Upper lobe of left lung (tissue), 6 donors: ENCODE data around the gene DCPS. TPM values are rescaled to one million over a fixed set of nuclear protein-coding genes. Genes with fewer than 3 reads are reported as not detected.
A peak's percentile ranks its signal among the peaks of the same experiment; 100 is the strongest.

Experiments used
- ATAC-seq, 2 donors: fragments of 200-7000 bp; cut with Tn5 transposase; one replicate each; pipeline ENCODE4 v1.9.1; 2022; ENCODE audit warnings: mild to moderate bottlenecking in 2 of 2, moderate library complexity in 2 of 2; ENCODE audit not compliant: low FRiP score in 2 of 2
- DNase-seq, 2 donors: peaks; one replicate each; pipeline ENCODE4 v3.0.0-alpha.2; 2019 to 2020
- H3K27ac ChIP-seq, 4 donors: fragments of 200-600 bp; sonication (generic); one replicate each; pipeline ENCODE4 v1.5.1; 2016 to 2019
- H3K27me3 ChIP-seq, 4 donors: fragments of 200-600 bp; sonication (generic); one replicate each; pipeline ENCODE4 v1.5.1; 2017 to 2019
- H3K36me3 ChIP-seq, 4 donors: fragments of 200-600 bp; sonication (generic); one replicate each; pipeline ENCODE4 v1.5.1; 2016 to 2019
- H3K4me1 ChIP-seq, 4 donors: fragments of 200-600 bp; sonication (generic); one replicate each; pipeline ENCODE4 v1.5.1; 2018 to 2019
- H3K4me3 ChIP-seq, 4 donors: fragments of 200-600 bp; sonication (generic); one replicate each; pipeline ENCODE4 v1.5.1; 2017 to 2019; ENCODE audit warnings: mild to moderate bottlenecking in 2 of 4, moderate library complexity in 1 of 4
- H3K9me3 ChIP-seq, 4 donors: fragments of 200-600 bp; sonication (generic); one replicate each; pipeline ENCODE4 v1.5.1; 2018 to 2019
- CTCF ChIP-seq, 6 experiments: fragments of 450-650 bp in 4 of 6; fragments of 200-600 bp in 2 of 6; sonication (generic) in 2 of 6; IDR thresholded peaks; one replicate each; pipeline ENCODE4 v1.5.1; 2016 to 2019; ENCODE audit warnings: antibody characterized with exemption in 6 of 6
- EP300 ChIP-seq, 4 donors: sonication (generic); formaldehyde crosslinking; IDR thresholded peaks; one replicate each; pipeline ENCODE4 v1.5.1; 2017; ENCODE audit warnings: antibody characterized with exemption in 4 of 4, control low read depth in 2 of 4
- POLR2A ChIP-seq, 4 donors: fragments of 450-650 bp; IDR thresholded peaks; one replicate each; pipeline ENCODE4 v1.5.1; 2016 to 2017; ENCODE audit warnings: antibody characterized with exemption in 4 of 4, mild to moderate bottlenecking in 2 of 4
- POLR2AphosphoS5 ChIP-seq, 2 donors: sonication (generic); formaldehyde crosslinking; IDR thresholded peaks; one replicate each; pipeline ENCODE4 v1.5.1; 2017; ENCODE audit warnings: antibody characterized with exemption in 2 of 2
- WGBS, 2 donors: methylation state at CpG; one replicate each; pipeline ENCODE4 v1.1.5; 2017 to 2018; 5-methylcytosine and 5-hydroxymethylcytosine counted together
- total RNA-seq, 6 donors: library from RNA; depleted of rRNA in 4 of 6; stranded (reverse); fragments of >200 nt in 4 of 6; gene quantifications; one replicate each; pipeline versions ENCODE4 v1.1.0 to v1.2.1, GENCODE V29; 2016 to 2021
- donor health status: DM: no; HTN: no; CAD: no; lungs with moderate emphysema.
- donor health status: DM: no; HTN: yes; CAD: no; lungs with severe emphysema.

Gene DCPS
- total RNA-seq, 6 donors from 2014 or later = 6.3 to 21.4 (median 14.1) TPM

- H3K36me3 ChIP-seq = peaks cover 20 to 53% (median 45%) of the 10 kb centered on the region in 4 donors
- WGBS, 2 donors = 0 to 3% methylated on average over 20 to 23 of the region's 23 CpGs
- no peaks in the 10 kb centered on the region for H3K9me3 ChIP-seq
- no peaks in the 10 kb centered on the region for H3K27me3 ChIP-seq
- peak overlapping the region; percentile 59 to 79 (median 69) for H3K4me3 ChIP-seq
- TF ChIP-seq POLR2A (IDR thresholded peaks at IDR 0.05) (no peak), EP300 (IDR thresholded peaks at IDR 0.05) (no peak), POLR2AphosphoS5 (IDR thresholded peaks at IDR 0.05) (no peak), CTCF (IDR thresholded peaks at IDR 0.05) (no peak)
- no peak for DNase-seq
- H3K4me1 ChIP-seq = peaks cover 13 to 24% (median 17%) of the 10 kb centered on the region in 4 donors
- H3K27ac ChIP-seq = peak overlapping the region; percentile 91 to 97 (median 92)
- ATAC-seq = peak; percentile 12 to 65
Observed at GRCh38 chr11:126268361-126268707, 35.5 kb upstream of the DCPS start.

- Histone ChIP-seq H3K4me3 (peak within 1 kb of the TSS; percentile 61 to 79 (median 69)), H3K9me3 (no peaks in the 10 kb centered on the region), H3K27me3 (no peaks in the 10 kb centered on the region), H3K27ac (peak within 1 kb of the TSS; percentile 91 to 97 (median 92)), H3K4me1 (peaks cover 13 to 24% (median 17%) of the 10 kb centered on the region in 4 donors), H3K36me3 (peaks cover 14 to 53% (median 44%) of the 10 kb centered on the region in 4 donors)
- 0 to 2% methylated on average over 10 to 28 of the region's 64 CpGs for WGBS, 2 donors
- peak; percentile 100 for ATAC-seq
- DNase-seq = peak; percentile 99 to 100
- TF ChIP-seq EP300 (IDR thresholded peaks at IDR 0.05) = peak in 1 of 4 donors; percentile 65
- peak; percentile 92 to 95 for TF ChIP-seq POLR2AphosphoS5 (IDR thresholded peaks at IDR 0.05)
- TF ChIP-seq POLR2A (IDR thresholded peaks at IDR 0.05) = peak in 3 of 4 donors; percentile 78 to 91 (median 81)
- peak in 1 of 6 experiments; percentile 20 for TF ChIP-seq CTCF (IDR thresholded peaks at IDR 0.05)
Observed at GRCh38 chr11:126268708-126269579, 34.9 kb upstream of the DCPS start, which contains the start of the genes FOXRED1 and SRPRA. Gene FOXRED1 (plus strand): TSS chr11:126269154. CDS start chr11:126269207, 53 bp downstream. Gene SRPRA (minus strand): TSS chr11:126268895. CDS start chr11:126268804, 91 bp downstream.

DNA sequence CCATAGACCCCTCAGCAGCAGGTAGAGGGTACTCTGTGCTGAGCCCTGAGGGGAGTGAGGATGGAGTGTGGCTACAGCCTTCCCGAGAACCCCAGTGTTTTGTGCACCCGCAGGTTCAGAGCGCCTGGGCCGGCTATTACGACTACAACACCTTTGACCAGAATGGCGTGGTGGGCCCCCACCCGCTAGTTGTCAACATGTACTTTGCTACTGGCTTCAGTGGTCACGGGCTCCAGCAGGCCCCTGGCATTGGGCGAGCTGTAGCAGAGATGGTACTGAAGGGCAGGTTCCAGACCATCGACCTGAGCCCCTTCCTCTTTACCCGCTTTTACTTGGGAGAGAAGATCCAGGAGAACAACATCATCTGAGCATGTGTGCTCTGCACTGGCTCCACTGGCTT is 26.5 kb upstream of the DCPS start:
- TF ChIP-seq POLR2A (IDR thresholded peaks at IDR 0.05) (no peak), EP300 (IDR thresholded peaks at IDR 0.05) (no peak), POLR2AphosphoS5 (IDR thresholded peaks at IDR 0.05) (no peak), CTCF (IDR thresholded peaks at IDR 0.05) (no peak)
- no peak overlapping the region for H3K27ac ChIP-seq
- ATAC-seq = no peak
- peak in 1 of 2 donors; percentile 29 for DNase-seq
- no peaks in the 10 kb centered on the region for H3K9me3 ChIP-seq
- no peaks in the 10 kb centered on the region for H3K27me3 ChIP-seq
- H3K4me3 ChIP-seq = no peak overlapping the region
- H3K4me1 ChIP-seq = peaks cover 14 to 24% (median 19%) of the 10 kb centered on the region in 4 donors
- H3K36me3 ChIP-seq = peaks cover 0 to 53% (median 34%) of the 10 kb centered on the region in 4 donors
- WGBS, 2 donors = 94 to 97% methylated on average over 11 of the region's 11 CpGs

DNA sequence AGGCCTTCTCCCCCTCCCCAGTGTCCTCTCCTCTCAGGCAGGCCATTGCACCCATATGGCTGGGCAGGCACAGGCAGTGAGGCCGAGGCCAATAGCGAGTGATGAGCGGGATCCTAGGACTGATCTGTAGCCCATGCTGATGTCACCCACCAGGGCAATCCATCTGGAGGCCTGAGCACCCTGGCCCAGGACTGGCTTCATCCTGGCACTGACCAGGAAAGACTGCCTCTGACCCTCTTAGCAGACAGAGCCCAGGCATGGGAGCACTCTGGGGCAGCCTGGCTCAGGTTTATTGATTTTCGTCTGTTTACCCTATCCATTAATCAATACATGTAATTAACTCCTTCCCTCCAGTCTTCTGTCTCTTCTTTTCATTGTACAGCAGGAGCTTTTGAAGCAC is 26.1 kb upstream of the DCPS start:
- Histone ChIP-seq H3K27me3 (no peaks in the 10 kb centered on the region), H3K9me3 (no peaks in the 10 kb centered on the region), H3K4me1 (peaks cover 16 to 27% (median 22%) of the 10 kb centered on the region in 4 donors), H3K4me3 (no peak overlapping the region), H3K27ac (no peak overlapping the region), H3K36me3 (peaks cover 0 to 48% (median 31%) of the 10 kb centered on the region in 4 donors)
- 95 to 96% methylated on average over 4 of the region's 4 CpGs for WGBS, 2 donors
- TF ChIP-seq EP300 (IDR thresholded peaks at IDR 0.05) (no peak), POLR2A (IDR thresholded peaks at IDR 0.05) (no peak), POLR2AphosphoS5 (IDR thresholded peaks at IDR 0.05) (no peak), CTCF (IDR thresholded peaks at IDR 0.05) (no peak)
- DNase-seq (no peak), ATAC-seq (peak in 1 of 2 donors; percentile 3)
